Stimulated activated CD8-positive, alpha-beta memory T cell treated with anti-CD3 and anti-CD28 coated beads, Interleukin-4, amount 100 ng/mL, for 4 hours (primary cell): ENCODE data around the gene RPL22L1.
"Not testable (repeated sequence)": the region's sequence is repeated elsewhere in the genome, so short reads cannot be mapped to it uniquely, and the experiment has no call there.

ENCODE experiments used
- DNase-seq, 2 donors: peaks; one replicate each; pipeline ENCODE4 v3.0.0-alpha.2; 2020; ENCODE audit warnings: low read depth in 2 of 2, low spot score in 1 of 2

RPL22L1 gene

DNA sequence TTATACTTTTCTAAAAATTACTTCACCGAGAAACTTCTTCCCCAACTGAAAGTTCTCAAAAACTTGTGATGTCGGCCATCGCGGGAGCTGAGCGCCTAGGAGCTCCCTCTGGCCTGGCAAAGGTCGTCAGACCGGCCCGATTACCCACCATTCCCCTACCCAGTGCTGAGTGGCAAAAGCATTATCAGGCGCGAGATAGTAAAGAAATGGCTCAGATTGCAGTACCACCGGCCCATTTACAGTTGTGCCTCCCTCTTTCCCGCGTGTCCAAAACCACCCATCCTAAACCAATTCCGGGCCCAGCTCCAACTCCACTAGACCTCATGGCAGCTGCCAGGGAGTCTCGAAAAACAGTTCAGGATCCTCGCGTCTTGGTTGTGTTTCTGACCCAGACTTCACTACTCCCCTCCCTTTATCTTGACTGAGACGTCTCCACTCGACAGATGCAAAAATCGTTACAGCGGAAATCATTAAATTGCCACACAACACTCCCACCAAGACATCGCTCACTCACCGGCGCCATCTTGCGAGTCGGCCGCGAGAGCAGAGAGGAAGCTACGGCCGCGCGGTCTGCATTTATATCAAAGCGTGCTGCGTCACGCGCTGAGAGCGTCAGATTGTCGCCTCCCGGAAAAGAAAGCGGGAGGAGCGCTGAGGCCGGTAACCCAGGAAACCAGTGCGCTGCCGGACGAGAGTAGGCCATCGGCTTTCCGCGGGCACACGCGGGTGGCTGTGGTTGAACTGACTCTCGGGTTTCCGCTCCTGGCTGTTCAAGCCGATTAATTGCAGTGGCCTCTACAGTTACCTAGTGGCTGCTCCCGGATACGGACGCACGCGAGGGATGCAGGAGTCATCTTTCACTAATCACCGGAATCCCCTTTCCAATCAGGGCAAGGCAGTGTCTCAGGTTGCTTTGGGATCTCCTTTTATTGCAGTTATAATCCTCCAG is at the start of gene RPL22L1:
Gene RPL22L1, minus strand, starts transcription at position 551 of the 949 bp plus-strand sequence. Its CDS starts 28 bp downstream, at position 523.
- peak; percentile 80 to 88 for DNase-seq

- no peak for DNase-seq
These were observed 48.7 kb upstream of the RPL22L1 start for GRCh38 chr3:170918715-170919114.

GRCh38 chr3:170914690-170915089 is 44.7 kb upstream of the RPL22L1 start:
- DNase-seq, result no peak

DNA sequence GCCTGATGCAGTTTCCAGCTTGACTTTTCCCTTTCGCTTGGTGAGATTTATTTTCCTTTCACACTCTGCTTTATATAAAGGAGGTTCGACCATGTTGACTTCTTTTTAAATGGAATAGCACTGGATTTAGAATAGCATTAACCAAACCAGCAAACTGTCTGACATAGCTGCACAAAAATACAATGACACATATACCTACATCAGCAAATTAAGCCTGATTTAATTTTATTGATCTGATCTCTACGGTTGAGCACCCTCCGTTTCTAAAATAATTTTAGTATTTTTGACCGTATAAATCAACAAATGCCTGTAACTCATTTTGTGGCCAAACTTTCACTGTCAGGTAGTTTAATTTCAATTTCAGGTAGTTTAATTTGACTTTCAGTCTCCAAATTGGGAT is 44.2 kb upstream of the RPL22L1 start:
- no peak for DNase-seq

DNA sequence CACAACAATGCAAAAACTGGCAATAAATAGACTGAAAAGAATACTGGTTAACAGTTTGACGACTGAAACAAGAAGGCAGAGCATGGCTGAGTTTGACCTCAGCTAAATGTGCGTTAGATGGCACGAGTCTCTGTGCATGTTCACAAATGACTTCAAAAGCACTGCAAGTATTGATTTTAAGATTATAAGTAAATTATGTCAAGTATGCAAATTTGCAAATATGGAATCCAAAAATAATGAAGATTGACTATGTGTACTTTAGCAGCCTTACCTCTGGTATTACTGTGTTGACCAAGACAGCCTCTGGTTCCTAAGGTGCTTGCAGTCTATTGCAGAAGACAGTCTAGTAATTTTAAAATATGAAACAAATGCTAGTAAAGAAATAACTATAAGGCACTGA is 41.1 kb upstream of the RPL22L1 start:
- DNase-seq, result no peak

- DNase-seq, result no peak
These were observed 40.5 kb upstream of the RPL22L1 start for GRCh38 chr3:170910542-170910941.

DNA sequence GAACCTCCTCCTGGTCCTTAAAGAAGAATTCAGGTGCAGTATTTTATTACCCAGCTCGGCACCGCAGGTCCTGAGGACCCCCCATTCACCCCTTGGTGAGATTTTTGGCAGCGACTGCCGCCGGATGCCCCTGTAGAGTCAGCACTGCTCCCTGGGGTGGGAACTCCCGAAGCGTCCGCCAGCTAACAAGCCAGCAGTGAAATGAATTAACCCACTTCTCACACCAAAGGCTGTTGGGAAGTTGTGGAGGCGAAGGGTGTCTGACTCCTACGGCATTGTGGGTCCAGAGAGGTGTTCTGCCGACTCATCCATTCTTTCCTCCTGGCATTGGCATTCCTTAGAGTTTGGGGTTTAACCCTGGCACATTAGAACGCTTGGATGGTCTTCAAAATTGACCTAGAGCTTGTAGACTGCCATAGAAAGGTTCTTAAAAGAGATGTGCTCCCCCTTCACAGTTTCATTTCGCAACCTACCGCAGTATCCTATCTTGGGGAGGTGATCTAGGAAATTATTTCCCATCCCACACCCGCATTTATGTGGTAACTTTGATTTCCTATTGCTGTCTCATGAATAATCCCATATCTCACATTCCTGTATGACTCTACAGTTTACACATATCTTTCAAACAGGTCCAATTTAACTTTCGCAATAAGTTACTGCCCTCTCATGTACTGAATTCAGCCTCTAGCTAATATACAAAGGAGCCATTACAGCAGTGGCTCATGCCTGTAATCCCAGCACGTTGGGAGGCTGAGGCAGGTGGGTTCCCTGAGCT is 39.3 kb upstream of the RPL22L1 start:
- DNase-seq, result no peak

DNA sequence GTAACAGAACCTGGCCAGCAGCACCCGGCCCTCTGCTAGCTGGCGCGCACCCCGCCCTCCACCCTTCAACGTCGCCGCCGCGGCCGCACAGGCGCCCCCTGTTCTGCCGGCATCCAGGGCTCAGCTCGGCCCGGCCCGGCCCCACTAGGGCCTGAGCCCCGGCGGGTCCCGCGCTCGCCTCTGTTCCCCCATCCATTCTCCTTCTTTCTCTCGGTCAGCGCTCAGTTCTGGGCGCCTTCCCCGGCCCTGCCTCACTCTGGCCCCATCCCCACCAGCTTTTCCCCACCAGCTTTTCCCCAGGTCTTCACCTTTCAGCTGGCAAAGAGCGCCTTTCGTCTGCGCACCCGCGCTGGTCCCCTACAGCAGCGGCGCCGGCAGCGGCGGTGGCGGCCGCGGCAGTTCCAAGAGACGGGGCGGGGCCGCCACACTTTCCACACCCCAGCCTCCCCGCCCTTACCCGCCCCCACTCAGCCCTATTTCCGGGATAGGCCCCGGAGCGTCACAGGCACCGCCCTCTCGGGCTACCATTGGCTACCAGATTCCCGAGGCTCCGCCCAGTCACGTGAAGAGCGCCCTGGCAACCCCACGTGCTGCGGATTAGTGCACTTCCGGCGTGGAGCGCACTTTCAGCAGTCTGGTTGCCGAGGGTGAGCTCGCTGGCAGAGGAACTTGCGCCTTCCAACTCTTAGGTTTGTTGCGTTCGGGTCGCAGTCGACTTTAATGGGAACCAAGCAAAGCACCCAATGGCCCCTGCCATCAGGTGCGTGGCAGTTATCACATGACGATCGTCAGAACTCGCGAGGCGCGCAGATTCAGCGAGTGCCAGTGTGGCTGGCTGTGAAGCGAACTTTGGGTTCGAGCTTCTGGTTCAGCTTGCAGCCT is 38.5 kb upstream of the RPL22L1 start, which contains the start of gene EIF5A2:
Gene EIF5A2, minus strand, starts transcription at position 403 of the 882 bp plus-strand sequence. CDS start 831 bp downstream, outside the sequence.
- peak; percentile 88 to 93 for DNase-seq

DNA sequence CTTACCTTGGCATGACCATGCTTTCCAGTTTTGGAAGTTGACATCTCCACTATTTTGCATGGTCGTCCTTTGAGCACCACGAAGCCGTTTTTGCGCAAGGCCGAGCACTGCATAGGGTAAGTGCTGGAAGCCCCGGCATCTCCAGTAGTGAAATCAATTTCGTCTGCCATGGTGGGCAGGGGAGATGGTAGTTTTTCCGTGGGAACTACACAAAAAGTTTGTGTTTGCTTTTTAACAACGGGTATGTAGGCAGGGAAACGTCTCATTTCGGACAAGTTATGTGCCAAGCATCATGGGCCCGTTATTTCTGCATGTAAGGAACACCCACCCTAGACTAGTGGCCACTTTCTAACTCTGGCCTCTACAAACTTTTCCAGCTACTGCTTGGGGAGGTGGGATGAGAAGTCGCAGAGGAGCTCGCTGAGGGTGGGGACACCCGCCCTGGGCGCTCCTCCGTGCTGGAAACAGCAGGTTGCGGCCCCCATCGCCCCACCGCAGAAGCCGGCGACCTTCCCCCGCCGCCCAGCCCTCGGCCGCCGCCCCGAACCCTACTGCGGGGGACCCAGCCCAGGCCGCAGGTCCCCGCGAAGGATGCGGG is 37.7 kb upstream of the RPL22L1 start:
- no peak for DNase-seq

- no peak for DNase-seq
These were observed 35.9 kb upstream of the RPL22L1 start for GRCh38 chr3:170905862-170906261.

- no peak for DNase-seq
These were observed 33.1 kb upstream of the RPL22L1 start for GRCh38 chr3:170903123-170903522.

DNA sequence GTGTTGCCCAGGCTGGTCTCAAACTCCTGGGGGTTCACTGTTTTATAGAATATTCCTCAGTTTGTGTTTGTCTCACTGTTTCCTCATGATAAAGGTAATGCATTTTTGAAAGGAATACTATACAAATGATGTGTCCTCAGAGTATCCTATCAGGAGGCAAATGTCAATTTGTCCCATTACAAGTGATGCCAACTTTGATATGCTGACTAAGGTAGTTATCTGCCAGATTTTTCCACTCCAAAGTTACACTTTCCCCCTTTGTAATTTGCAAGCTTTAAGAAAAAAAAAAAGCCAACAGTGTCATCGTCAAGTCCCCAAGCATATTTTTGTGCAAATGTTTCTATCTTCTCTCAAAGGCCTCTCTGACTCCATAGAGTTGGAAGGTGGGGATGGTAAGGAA is 29.5 kb upstream of the RPL22L1 start:
- DNase-seq, result no peak

GRCh38 chr3:170897978-170898377 is 28.0 kb upstream of the RPL22L1 start:
- no peak for DNase-seq

- not testable (repeated sequence) for DNase-seq
These were observed 27.2 kb upstream of the RPL22L1 start for GRCh38 chr3:170897199-170897598.

DNA sequence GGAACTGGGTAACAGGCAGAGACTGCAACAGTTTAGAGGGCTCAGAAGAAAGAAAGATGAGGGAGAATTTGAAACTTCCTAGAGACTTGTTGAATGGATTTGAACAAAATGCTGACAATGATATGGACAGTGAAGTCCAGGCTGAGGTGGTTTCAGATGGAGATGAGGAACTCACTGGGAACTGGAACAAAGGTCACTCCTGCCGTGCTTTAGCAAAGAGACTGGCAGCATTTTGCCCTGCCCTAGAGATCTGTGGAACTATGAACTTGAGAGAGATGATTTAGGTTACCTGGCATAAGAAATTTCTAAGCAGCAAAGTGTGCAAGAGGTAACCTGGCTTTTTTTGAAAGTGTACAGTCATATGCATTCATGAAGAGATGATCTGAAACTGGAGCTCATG is 26.8 kb upstream of the RPL22L1 start:
- DNase-seq, result no peak

- not testable (repeated sequence) for DNase-seq
These were observed 26.3 kb upstream of the RPL22L1 start for GRCh38 chr3:170896333-170896732.

GRCh38 chr3:170893895-170894294 is 23.9 kb upstream of the RPL22L1 start:
- DNase-seq, result no peak

DNA sequence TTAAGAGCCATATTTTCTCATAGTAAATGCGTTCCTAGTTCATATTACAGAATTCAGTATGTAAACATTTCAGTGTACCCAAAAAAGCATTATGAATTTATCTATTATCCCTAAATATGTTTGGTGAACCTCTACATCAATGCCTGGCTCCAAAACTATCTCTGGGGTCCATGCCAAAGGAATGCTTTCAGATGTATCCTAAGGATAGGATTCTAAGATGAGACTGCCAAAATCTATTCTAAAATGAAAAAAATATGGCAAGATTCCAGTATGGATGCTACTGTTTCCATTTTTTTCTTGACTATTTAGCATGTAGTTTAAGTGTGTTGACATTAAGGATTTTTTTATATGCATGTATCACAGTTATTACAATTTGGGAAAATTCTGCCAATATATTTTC is 19.6 kb upstream of the RPL22L1 start:
- DNase-seq, result no peak

DNA sequence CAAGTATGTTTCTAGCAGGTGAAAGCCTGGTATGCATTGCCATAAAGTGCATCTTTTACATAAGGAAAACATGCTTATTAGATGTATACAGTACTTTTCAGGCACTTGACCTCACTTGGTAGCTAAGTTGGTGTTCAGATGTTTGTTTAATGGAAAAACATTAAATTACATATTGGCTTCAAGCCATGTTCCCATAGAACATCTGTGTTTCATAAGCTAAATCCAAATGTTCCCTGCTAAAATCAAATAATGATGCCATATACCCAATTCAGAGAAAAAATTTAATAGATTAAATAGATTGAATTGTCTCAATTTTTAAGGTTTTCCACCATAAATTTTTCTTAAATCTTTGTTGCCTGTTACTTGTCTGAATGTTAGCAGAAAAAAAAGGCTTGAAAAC is 19.1 kb upstream of the RPL22L1 start:
- DNase-seq, result no peak

- not testable (repeated sequence) for DNase-seq
These were observed 14.3 kb upstream of the RPL22L1 start for GRCh38 chr3:170884109-170884930.
